Measurements from ENCODE around the gene ODC1. TPM values are rescaled to one million over a fixed set of nuclear protein-coding genes. Genes with fewer than 3 reads are reported as not detected.

ODC1 gene
- total RNA-seq, 6 donors from 2014 or later, result 3.1 to 223 (median 46.0) TPM

DNA sequence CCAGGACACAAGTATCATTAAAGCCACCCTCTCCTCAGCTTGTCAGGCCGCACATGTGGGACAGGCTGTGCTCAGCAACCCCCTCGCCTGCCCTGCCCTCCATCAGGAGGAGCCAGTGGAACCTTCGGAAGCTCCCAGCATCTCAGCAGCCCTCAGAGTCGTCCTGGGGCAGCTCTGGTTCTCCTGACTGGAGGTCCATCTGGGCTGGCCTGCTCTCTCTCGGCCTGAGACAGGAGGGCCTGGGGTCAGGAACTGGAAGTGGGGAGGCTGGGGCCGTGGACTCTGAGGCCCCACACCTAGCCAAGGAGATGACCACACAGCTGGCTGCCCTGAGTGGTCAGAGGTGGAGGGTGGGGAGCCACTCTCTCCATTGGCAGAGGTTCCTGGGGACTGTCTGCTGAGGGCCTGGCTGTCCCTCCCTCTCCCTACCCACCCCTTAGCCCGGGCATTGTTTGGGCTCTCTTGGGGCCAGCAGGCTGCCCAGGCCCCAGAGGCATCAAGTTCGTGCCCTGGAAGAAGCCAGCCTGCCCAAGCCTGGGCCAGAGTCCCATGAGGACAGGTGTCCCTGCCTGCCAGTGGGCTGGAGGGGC is 23.1 kb downstream of the ODC1 start:
- WGBS, 2 donors, result 90% methylated on average over 8 of the region's 8 CpGs; no CpG with 5 or more reads in 1 of the 2 donors
- peaks cover 15 to 80% (median 70%) of the 10 kb centered on the region in 4 donors for H3K36me3 ChIP-seq
- no peaks in the 10 kb centered on the region for H3K9me3 ChIP-seq
- no peak for DNase-seq
- no peak overlapping the region for H3K4me3 ChIP-seq
- ATAC-seq (ENCODE audit: low FRiP score in 2 of 2), result peak in 1 of 2 donors; percentile 9
- H3K27ac ChIP-seq, result no peak overlapping the region
- no peaks in the 10 kb centered on the region for H3K4me1 ChIP-seq
- TF ChIP-seq EP300 (IDR thresholded peaks at IDR 0.05), result no peak
- TF ChIP-seq POLR2A (IDR thresholded peaks at IDR 0.05), result no peak
- no peak for TF ChIP-seq POLR2AphosphoS5 (IDR thresholded peaks at IDR 0.05)
- H3K27me3 ChIP-seq, result no peaks in the 10 kb centered on the region

- H3K4me3 ChIP-seq, result no peak overlapping the region
- TF ChIP-seq EP300 (IDR thresholded peaks at IDR 0.05), result no peak
- no peak for TF ChIP-seq POLR2A (IDR thresholded peaks at IDR 0.05)
- TF ChIP-seq CTCF (IDR thresholded peaks at IDR 0.05), result no peak
- no peak for TF ChIP-seq POLR2AphosphoS5 (IDR thresholded peaks at IDR 0.05)
- H3K27ac ChIP-seq, result no peak overlapping the region
- WGBS, 2 donors, result 92% methylated on average over 7 to 11 of the region's 11 CpGs
- peaks cover 15 to 88% (median 76%) of the 10 kb centered on the region in 4 donors for H3K36me3 ChIP-seq
- H3K27me3 ChIP-seq, result no peaks in the 10 kb centered on the region
- no peaks in the 10 kb centered on the region for H3K4me1 ChIP-seq
- ATAC-seq (ENCODE audit: low FRiP score in 2 of 2), result no peak
- H3K9me3 ChIP-seq, result no peaks in the 10 kb centered on the region
- no peak for DNase-seq
Measured at GRCh38 chr2:10424051-10424450, 24.1 kb downstream of the ODC1 start.

GRCh38 chr2:10423400-10423774 is 24.7 kb downstream of the ODC1 start:
- H3K27ac ChIP-seq, result no peak overlapping the region
- DNase-seq (no peak), ATAC-seq (ENCODE audit: low FRiP score in 2 of 2) (no peak)
- no peak overlapping the region for H3K4me3 ChIP-seq
- TF ChIP-seq CTCF (IDR thresholded peaks at IDR 0.05) (no peak), EP300 (IDR thresholded peaks at IDR 0.05) (no peak), POLR2AphosphoS5 (IDR thresholded peaks at IDR 0.05) (no peak), POLR2A (IDR thresholded peaks at IDR 0.05) (no peak)
- H3K36me3 ChIP-seq, result peaks cover 15 to 87% (median 74%) of the 10 kb centered on the region in 4 donors
- H3K4me1 ChIP-seq, result no peaks in the 10 kb centered on the region
- no peaks in the 10 kb centered on the region for H3K9me3 ChIP-seq
- 80 to 95% methylated on average over 4 to 6 of the region's 6 CpGs for WGBS, 2 donors
- H3K27me3 ChIP-seq, result no peaks in the 10 kb centered on the region

DNA sequence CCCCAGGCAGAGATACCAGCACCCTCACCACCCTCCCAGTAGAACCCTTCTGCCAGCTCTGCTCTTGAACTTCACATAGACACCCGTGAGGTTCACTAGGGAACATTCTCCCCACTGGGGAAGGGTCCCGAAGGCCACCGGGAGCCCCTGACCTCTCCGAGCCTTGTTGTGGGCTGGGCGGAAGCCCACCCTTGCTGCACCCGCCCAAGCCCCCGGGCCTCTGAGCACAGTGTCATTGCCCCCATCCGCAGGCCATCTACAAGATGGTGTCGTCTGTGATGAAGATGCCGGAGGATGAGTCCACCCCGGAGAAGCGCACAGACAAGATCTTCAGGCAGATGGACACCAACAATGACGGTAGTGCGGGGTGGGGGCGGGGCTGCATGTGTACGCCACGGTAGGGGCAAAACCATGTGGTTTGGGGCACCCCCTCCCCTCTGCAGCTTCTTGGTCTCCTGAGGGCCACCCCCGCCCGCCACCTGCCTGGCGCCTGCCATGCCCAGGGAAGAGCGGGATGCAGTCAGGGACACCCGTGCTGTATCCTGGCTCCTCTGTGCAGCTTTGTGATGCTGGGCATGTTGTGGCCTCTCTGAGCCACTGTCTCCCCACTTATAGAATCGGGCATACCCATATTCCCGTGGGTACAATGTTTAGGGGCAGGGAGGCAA is 25.3 kb downstream of the ODC1 start:
- ATAC-seq (ENCODE audit: low FRiP score in 2 of 2) (no peak), DNase-seq (no peak)
- Histone ChIP-seq H3K4me1 (no peaks in the 10 kb centered on the region), H3K4me3 (no peak overlapping the region), H3K27ac (no peak overlapping the region), H3K27me3 (no peaks in the 10 kb centered on the region), H3K9me3 (no peaks in the 10 kb centered on the region), H3K36me3 (peaks cover 15 to 82% (median 71%) of the 10 kb centered on the region in 4 donors)
- TF ChIP-seq CTCF (IDR thresholded peaks at IDR 0.05) (no peak), EP300 (IDR thresholded peaks at IDR 0.05) (no peak), POLR2A (IDR thresholded peaks at IDR 0.05) (no peak), POLR2AphosphoS5 (IDR thresholded peaks at IDR 0.05) (no peak)
- 92 to 95% methylated on average over 11 to 24 of the region's 24 CpGs for WGBS, 2 donors

- TF ChIP-seq EP300 (IDR thresholded peaks at IDR 0.05), result no peak
- no peak for TF ChIP-seq CTCF (IDR thresholded peaks at IDR 0.05)
- no peak for TF ChIP-seq POLR2AphosphoS5 (IDR thresholded peaks at IDR 0.05)
- no peak for TF ChIP-seq POLR2A (IDR thresholded peaks at IDR 0.05)
- DNase-seq (no peak), ATAC-seq (ENCODE audit: low FRiP score in 2 of 2) (no peak)
- peaks cover 14 to 81% (median 68%) of the 10 kb centered on the region in 4 donors for H3K36me3 ChIP-seq
- no peaks in the 10 kb centered on the region for H3K9me3 ChIP-seq
- H3K27ac ChIP-seq, result no peak overlapping the region
- no peaks in the 10 kb centered on the region for H3K4me1 ChIP-seq
- no peaks in the 10 kb centered on the region for H3K27me3 ChIP-seq
- WGBS, 2 donors, result 81 to 96% methylated on average over 6 of the region's 6 CpGs
- H3K4me3 ChIP-seq, result no peak overlapping the region
Measured at GRCh38 chr2:10422251-10422650, 25.9 kb downstream of the ODC1 start.

All from upper lobe of left lung (tissue), 6 donors.